ENCODE data around the gene FAM161A.

DNA sequence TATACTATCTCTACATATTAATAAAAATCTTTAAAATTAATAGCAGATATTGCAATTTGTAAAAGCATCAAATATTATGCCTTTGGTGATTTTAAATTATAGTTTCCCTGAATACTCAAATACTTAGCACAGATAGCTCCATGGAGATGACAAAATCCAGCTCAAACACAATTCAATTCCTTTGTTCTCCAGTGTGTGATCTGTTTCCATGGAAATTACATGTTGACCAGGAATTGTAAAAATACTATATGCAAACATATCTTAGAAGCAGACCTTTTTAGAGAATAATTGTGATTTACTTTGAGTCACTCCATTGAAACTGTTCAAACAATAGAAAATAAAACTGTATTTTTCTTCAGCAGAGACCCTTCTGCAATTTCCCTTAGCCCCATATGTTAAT, 68.3 kb downstream of the FAM161A start:
- TF ChIP-seq FOXM1 (IDR thresholded peaks at IDR 0.05; ENCODE audit: borderline replicate concordance, low read depth), result no peak
- TF ChIP-seq, protein P1, sequence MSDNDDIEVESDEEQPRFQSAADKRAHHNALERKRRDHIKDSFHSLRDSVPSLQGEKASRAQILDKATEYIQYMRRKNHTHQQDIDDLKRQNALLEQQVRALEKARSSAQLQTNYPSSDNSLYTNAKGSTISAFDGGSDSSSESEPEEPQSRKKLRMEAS (IDR thresholded peaks at IDR 0.05), result no peak
- no peak for TF ChIP-seq EP300 (IDR thresholded peaks at IDR 0.05; ENCODE audit: borderline replicate concordance)
- TF ChIP-seq NFIC (IDR thresholded peaks at IDR 0.05), result no peak
- no peak for TF ChIP-seq ZBTB7A (IDR thresholded peaks at IDR 0.05; ENCODE audit: low read depth)
- TF ChIP-seq RAD21 (IDR thresholded peaks at IDR 0.05; ENCODE audit: low read depth), result no peak
- TF ChIP-seq CEBPB (IDR thresholded peaks at IDR 0.05), result no peak
- no peak for TF ChIP-seq CREB1 (IDR thresholded peaks at IDR 0.05; ENCODE audit: low read depth)
- no peak for TF ChIP-seq YY1 (IDR thresholded peaks at IDR 0.05; ENCODE audit: low read depth)
- TF ChIP-seq, protein P2, sequence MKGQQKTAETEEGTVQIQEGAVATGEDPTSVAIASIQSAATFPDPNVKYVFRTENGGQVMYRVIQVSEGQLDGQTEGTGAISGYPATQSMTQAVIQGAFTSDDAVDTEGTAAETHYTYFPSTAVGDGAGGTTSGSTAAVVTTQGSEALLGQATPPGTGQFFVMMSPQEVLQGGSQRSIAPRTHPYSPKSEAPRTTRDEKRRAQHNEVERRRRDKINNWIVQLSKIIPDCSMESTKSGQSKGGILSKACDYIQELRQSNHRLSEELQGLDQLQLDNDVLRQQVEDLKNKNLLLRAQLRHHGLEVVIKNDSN (IDR thresholded peaks at IDR 0.05), result no peak
- TF ChIP-seq, protein P3, sequence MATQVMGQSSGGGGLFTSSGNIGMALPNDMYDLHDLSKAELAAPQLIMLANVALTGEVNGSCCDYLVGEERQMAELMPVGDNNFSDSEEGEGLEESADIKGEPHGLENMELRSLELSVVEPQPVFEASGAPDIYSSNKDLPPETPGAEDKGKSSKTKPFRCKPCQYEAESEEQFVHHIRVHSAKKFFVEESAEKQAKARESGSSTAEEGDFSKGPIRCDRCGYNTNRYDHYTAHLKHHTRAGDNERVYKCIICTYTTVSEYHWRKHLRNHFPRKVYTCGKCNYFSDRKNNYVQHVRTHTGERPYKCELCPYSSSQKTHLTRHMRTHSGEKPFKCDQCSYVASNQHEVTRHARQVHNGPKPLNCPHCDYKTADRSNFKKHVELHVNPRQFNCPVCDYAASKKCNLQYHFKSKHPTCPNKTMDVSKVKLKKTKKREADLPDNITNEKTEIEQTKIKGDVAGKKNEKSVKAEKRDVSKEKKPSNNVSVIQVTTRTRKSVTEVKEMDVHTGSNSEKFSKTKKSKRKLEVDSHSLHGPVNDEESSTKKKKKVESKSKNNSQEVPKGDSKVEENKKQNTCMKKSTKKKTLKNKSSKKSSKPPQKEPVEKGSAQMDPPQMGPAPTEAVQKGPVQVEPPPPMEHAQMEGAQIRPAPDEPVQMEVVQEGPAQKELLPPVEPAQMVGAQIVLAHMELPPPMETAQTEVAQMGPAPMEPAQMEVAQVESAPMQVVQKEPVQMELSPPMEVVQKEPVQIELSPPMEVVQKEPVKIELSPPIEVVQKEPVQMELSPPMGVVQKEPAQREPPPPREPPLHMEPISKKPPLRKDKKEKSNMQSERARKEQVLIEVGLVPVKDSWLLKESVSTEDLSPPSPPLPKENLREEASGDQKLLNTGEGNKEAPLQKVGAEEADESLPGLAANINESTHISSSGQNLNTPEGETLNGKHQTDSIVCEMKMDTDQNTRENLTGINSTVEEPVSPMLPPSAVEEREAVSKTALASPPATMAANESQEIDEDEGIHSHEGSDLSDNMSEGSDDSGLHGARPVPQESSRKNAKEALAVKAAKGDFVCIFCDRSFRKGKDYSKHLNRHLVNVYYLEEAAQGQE (IDR thresholded peaks at IDR 0.05; ENCODE audit: low read depth), result no peak
- TF ChIP-seq TAF1 (IDR thresholded peaks at IDR 0.05; ENCODE audit: low read depth), result no peak
- no peak for TF ChIP-seq EGR1 (IDR thresholded peaks at IDR 0.05)

Data from Ishikawa (cell line).